GM12878 (cell line): ENCODE measurements around the gene LYRM2. TPM values are rescaled to one million over a fixed set of nuclear protein-coding genes. Genes with fewer than 3 reads are reported as not detected.

Experiments used
- ATAC-seq: fragments of 200-7000 bp; cut with Tn5 transposase; 3 replicates; pipeline ENCODE4 v1.9.1; 2020; ENCODE audit warnings: mild to moderate bottlenecking, moderate library complexity
- BruUV-seq: library from RNA; stranded (reverse); fragments of 400-500 nt; replicated peaks from 2 replicates; lab custom pipeline; 2021; lab: Mats Ljungman, UMichigan
- CTCF ChIA-PET: fragments of 300-600 bp; sonication (Branson Sonifier 250); formaldehyde crosslinking; extraction: SDS; loops from one replicate; lab custom pipeline; 2021; ENCODE audit warnings: inconsistent platforms; lab: Yijun Ruan, JAX
- POLR2A ChIA-PET: fragments of 350-600 bp; formaldehyde crosslinking; extraction: SDS; loops from one replicate; lab custom pipeline; 2021; ENCODE audit warnings: inconsistent platforms; lab: Charles Lee
- RAD21 ChIA-PET: fragments of 300-600 bp; sonication (Branson Sonifier 250); formaldehyde crosslinking; loops from one replicate; lab custom pipeline; 2023; ENCODE audit warnings: antibody characterized with exemption; ENCODE audit not compliant: unreplicated experiment; lab: Charles Lee
- SMC1A ChIA-PET: fragments of 300-600 bp; sonication (Branson Sonifier 250); formaldehyde crosslinking; loops from one replicate; lab custom pipeline; 2023; ENCODE audit not compliant: unreplicated experiment, uncharacterized antibody; lab: Charles Lee
- DNase-seq: peaks from one replicate; pipeline ENCODE4 v3.0.0-alpha.2; 2011; ENCODE audit warnings: low read depth, low spot score
- FAIRE-seq: peaks from 3 replicates; lab custom pipeline; 2011; peaks lifted over from hg19 to GRCh38; lab: Jason Lieb, UNC
- H2AFZ ChIP-seq: 2 replicates; pipeline ENCODE4 v1.6.0; 2011; ENCODE audit warnings: low read depth, low read length, control low read depth; ENCODE audit not compliant: control insufficient read depth
- H3K27ac ChIP-seq: 2 replicates; pipeline ENCODE4 v1.5.1; 2011; ENCODE audit warnings: control low read depth; ENCODE audit not compliant: control insufficient read depth, insufficient read depth
- H3K27me3 ChIP-seq, 2 experiments: replicated peaks in 1 of 2; 2 replicates each; pipeline versions ENCODE4 v1.6.0 to v1.6.1; 2011; ENCODE audit warnings: low read length in 1 of 2; ENCODE audit not compliant: control insufficient read depth in 2 of 2, insufficient read depth in 2 of 2
- H3K36me3 ChIP-seq, 2 experiments: 2 replicates each; pipeline ENCODE4 v1.5.1; 2011; ENCODE audit warnings: low read length in 1 of 2; ENCODE audit not compliant: control insufficient read depth in 2 of 2, insufficient read depth in 2 of 2
- H3K4me1 ChIP-seq: 2 replicates; pipeline ENCODE4 v1.6.1; 2011; ENCODE audit warnings: mild to moderate bottlenecking, low read length, moderate library complexity, mixed read lengths; ENCODE audit not compliant: control insufficient read depth, insufficient read depth
- H3K4me2 ChIP-seq: 2 replicates; pipeline ENCODE4 v1.6.0; 2011; ENCODE audit warnings: control low read depth; ENCODE audit not compliant: control insufficient read depth, insufficient read depth
- H3K4me3 ChIP-seq: fragments of 200-600 bp; sonication (generic); 2 replicates; pipeline ENCODE4 v1.5.1; 2016
- H3K79me2 ChIP-seq: 2 replicates; pipeline ENCODE4 v1.6.0; 2011; ENCODE audit warnings: low read length; ENCODE audit not compliant: control insufficient read depth, insufficient read depth
- H3K9ac ChIP-seq: 2 replicates; pipeline ENCODE4 v1.8.0; 2011; ENCODE audit warnings: low read length, control low read depth, mixed read lengths; ENCODE audit not compliant: control insufficient read depth, insufficient read depth
- H3K9me3 ChIP-seq: replicated peaks from 3 replicates; pipeline ENCODE4 v1.5.1; 2011; ENCODE audit warnings: mild to moderate bottlenecking, low read length; ENCODE audit not compliant: control insufficient read depth, insufficient read depth
- H4K20me1 ChIP-seq: 2 replicates; pipeline ENCODE4 v1.6.0; 2011; ENCODE audit not compliant: control insufficient read depth, insufficient read depth
- MTA2 ChIP-seq: fragments of 450-650 bp; IDR thresholded peaks from 2 replicates; pipeline ENCODE4 v1.6.1; 2016; ENCODE audit warnings: low read depth, mild to moderate bottlenecking, moderate library complexity
- MTA3 ChIP-seq: IDR thresholded peaks from 2 replicates; pipeline ENCODE4 v1.6.1; 2012; ENCODE audit warnings: low read length, inconsistent platforms, borderline replicate concordance
- NBN ChIP-seq: fragments of 450-650 bp; IDR thresholded peaks from 2 replicates; pipeline ENCODE4 v1.6.1; 2016
- SUPT20H ChIP-seq: IDR thresholded peaks from 2 replicates; pipeline ENCODE4 v1.6.1; 2011; ENCODE audit warnings: low read depth, mild to moderate bottlenecking, low read length, moderate library complexity, borderline replicate concordance; ENCODE audit not compliant: control insufficient read depth
- ZBTB11 ChIP-seq: fragments of 450-650 bp; formaldehyde crosslinking; IDR thresholded peaks from 2 replicates; pipeline ENCODE4 v1.5.0; 2022; ENCODE audit warnings: mild to moderate bottlenecking, missing genetic modification characterization
- WGBS: methylation state at CpG from one replicate; pipeline ENCODE4 v1.1.6; 2016; ENCODE audit warnings: low lambda C conversion rate; ENCODE audit not compliant: insufficient replicate concordance, insufficient coverage; ENCODE audit errors: missing lambda C conversion rate; 5-methylcytosine and 5-hydroxymethylcytosine counted together
- in situ Hi-C: fragments of 300-500 bp; cut with MboI; formaldehyde crosslinking; loops from 9 replicates; pipeline ENCODE4 v1.14.3; 2018; ENCODE audit warnings: mixed read lengths
- intact Hi-C: fragments of 100-400 bp; cut with micrococcal nuclease; formaldehyde crosslinking; loops from one replicate; pipeline ENCODE4 v1.14.2; 2022; ENCODE audit not compliant: unreplicated experiment
- polyA plus RNA-seq, 11 experiments: library from polyadenylated mRNA; depleted of rRNA in 4 of 11; unstranded in 6 of 11; stranded (reverse) in 5 of 11; fragments of >200 nt; fragmentation: Nextera tagmentation in 4 of 11; fragmentation: Illumina TruSeq in 1 of 11; extraction: Ambion mirVana in 4 of 11; extraction: Trizol in 1 of 11; gene quantifications; 1 replicate in 1 of 11; 2 replicates in 10 of 11; pipeline versions ENCODE4 v1.2.1 to v1.2.3, GENCODE V29; 2011 to 2016; ENCODE audit warnings: inconsistent platforms in 2 of 11, missing spikeins in 2 of 11, low read depth in 1 of 11
- total RNA-seq, 4 experiments: library from RNA; depleted of rRNA in 3 of 4; stranded (reverse); fragments of >200 nt in 3 of 4; fragmentation: Illumina TruSeq in 1 of 4; extraction: Trizol in 1 of 4; gene quantifications; 2 replicates each; pipeline versions ENCODE4 v1.2.1 to v1.2.3, GENCODE V29; 2013 to 2021

Gene LYRM2
- total and polyA plus RNA-seq, 10 of the 15 experiments (the other 5 are each of a cell fraction or from before 2014, with no cell fraction given), result 17.2 to 75.0 (median 30.9) TPM

- ChIA-PET POLR2A (no interaction called here), SMC1A (interaction anchor here (0.9 kb wide), 1 partner anchor 9 kb away, joined by 3 read pairs; no protein-coding TSS in a partner anchor), RAD21 (no interaction called here), CTCF (no interaction called here)
- no peaks in the 10 kb centered on the region for H3K4me1 ChIP-seq
- peaks cover 13 to 33% of the 10 kb centered on the region in 2 experiments for H3K36me3 ChIP-seq
- no peak overlapping the region for H3K27ac ChIP-seq
- H2AFZ ChIP-seq, result no peak overlapping the region
- no peak for FAIRE-seq
- no peak for ATAC-seq
- intact Hi-C loops, result no loop called here
- no peak overlapping the region for H3K9ac ChIP-seq
- no peaks in the 10 kb centered on the region for H3K27me3 ChIP-seq
- in situ Hi-C loops, result no loop called here
- BruUV-seq, result no TSS peak
- WGBS, result 98% methylated on average over 7 of the region's 7 CpGs
- no peak overlapping the region for H3K4me2 ChIP-seq
- no peaks in the 10 kb centered on the region for H4K20me1 ChIP-seq
- TF ChIP-seq MTA2, result no peak
- no peak for TF ChIP-seq NBN
- TF ChIP-seq MTA3, result no peak
- no peak for TF ChIP-seq SUPT20H
- no peaks in the 10 kb centered on the region for H3K9me3 ChIP-seq
- H3K79me2 ChIP-seq, result no peaks in the 10 kb centered on the region
- DNase-seq, result no peak
- H3K4me3 ChIP-seq, result no peak overlapping the region
Measured at GRCh38 chr6:89670935-89671565, 32.5 kb upstream of the LYRM2 start.

GRCh38 chr6:89669002-89669401 is 30.5 kb upstream of the LYRM2 start:
- Histone ChIP-seq H3K4me1 (no peaks in the 10 kb centered on the region), H3K4me3 (no peak overlapping the region), H4K20me1 (no peaks in the 10 kb centered on the region; the same call in 1 of the 2 replicates), H3K9me3 (no peaks in the 10 kb centered on the region), H3K27me3 (no peaks in the 10 kb centered on the region), H2AFZ (no peak overlapping the region), H3K27ac (no peak overlapping the region), H3K4me2 (no peak overlapping the region), H3K79me2 (no peaks in the 10 kb centered on the region), H3K36me3 (peaks cover 2 to 21% of the 10 kb centered on the region in 2 experiments), H3K9ac (no peak overlapping the region)
- CTCF ChIA-PET, result no interaction called here
- no peak for TF ChIP-seq ZBTB11 (CRISPR knock-in tag)
- TF ChIP-seq MTA3, result no peak
- SMC1A ChIA-PET, result no interaction called here
- ATAC-seq (no peak), FAIRE-seq (no peak), DNase-seq (no peak)
- POLR2A ChIA-PET, result no interaction called here
- in situ Hi-C loops, result no loop called here
- no TSS peak for BruUV-seq
- intact Hi-C loops, result no loop called here
- 56% methylated on average over 6 of the region's 6 CpGs for WGBS
- RAD21 ChIA-PET, result no interaction called here
